Measurements from ENCODE around the gene TMEM43.

TMEM43 gene

DNA sequence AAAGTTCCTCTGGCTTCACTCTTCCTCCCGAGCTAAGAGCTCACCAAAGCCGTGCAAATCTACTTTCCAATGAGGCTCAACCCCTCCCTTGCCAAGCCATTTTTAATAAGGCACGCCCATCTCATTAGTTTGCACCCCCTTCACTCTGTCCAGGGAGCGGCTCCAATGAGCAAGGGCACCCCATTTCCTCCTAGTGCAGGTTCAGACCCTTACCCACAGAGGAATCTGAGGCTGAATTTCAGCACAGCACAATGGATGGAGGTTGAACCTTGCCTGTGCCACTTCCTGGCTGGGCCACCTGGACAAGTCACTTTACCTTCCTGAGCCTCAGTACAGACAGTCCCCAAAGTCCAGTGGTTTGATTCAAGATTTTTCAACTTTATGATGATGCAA, 28.1 kb downstream of the TMEM43 start:
- DNase-seq (ENCODE audit: insufficient read length, low spot score) (no peak), FAIRE-seq (no peak)

DNA sequence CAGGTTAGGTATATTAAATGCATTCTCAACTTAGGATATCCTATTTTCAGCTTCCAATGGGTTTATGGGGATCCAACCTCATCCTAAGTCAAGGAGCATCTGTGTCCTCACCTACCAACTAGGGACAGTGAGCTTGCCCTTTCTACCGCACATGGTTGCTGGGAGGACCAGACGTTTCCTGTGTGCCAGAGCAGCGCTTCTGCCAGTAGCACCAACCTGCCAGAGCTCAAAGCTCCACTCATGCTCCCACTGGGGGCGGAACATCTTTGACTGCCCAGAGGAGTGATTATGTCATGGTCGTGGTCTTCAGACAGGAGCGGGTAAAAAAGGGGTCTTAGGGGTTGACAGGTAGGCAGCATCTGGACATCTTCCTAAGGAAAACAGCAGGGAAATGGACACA, 28.8 kb downstream of the TMEM43 start:
- TF ChIP-seq, protein P1, sequence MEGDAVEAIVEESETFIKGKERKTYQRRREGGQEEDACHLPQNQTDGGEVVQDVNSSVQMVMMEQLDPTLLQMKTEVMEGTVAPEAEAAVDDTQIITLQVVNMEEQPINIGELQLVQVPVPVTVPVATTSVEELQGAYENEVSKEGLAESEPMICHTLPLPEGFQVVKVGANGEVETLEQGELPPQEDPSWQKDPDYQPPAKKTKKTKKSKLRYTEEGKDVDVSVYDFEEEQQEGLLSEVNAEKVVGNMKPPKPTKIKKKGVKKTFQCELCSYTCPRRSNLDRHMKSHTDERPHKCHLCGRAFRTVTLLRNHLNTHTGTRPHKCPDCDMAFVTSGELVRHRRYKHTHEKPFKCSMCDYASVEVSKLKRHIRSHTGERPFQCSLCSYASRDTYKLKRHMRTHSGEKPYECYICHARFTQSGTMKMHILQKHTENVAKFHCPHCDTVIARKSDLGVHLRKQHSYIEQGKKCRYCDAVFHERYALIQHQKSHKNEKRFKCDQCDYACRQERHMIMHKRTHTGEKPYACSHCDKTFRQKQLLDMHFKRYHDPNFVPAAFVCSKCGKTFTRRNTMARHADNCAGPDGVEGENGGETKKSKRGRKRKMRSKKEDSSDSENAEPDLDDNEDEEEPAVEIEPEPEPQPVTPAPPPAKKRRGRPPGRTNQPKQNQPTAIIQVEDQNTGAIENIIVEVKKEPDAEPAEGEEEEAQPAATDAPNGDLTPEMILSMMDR (IDR thresholded peaks at IDR 0.05; ENCODE audit: insufficient read depth, missing control alignments) = no peak
- no peak for DNase-seq (ENCODE audit: insufficient read length, low spot score)
- FAIRE-seq = no peak

More for the DNA sequence above, 28.1 kb downstream of the TMEM43 start:
- TF ChIP-seq, protein P1 (IDR thresholded peaks at IDR 0.05; ENCODE audit: insufficient read depth, missing control alignments) = no peak

GRCh38 chr3:14154276-14154675, 29.4 kb downstream of the TMEM43 start:
- TF ChIP-seq, protein P1 (IDR thresholded peaks at IDR 0.05; ENCODE audit: insufficient read depth, missing control alignments) = no peak
- DNase-seq (ENCODE audit: insufficient read length, low spot score) (no peak), FAIRE-seq (no peak)

- FAIRE-seq (no peak), DNase-seq (ENCODE audit: insufficient read length, low spot score) (no peak)
- TF ChIP-seq, protein P1 (IDR thresholded peaks at IDR 0.05; ENCODE audit: insufficient read depth, missing control alignments) = no peak
Observed at GRCh38 chr3:14154895-14155440, 30.1 kb downstream of the TMEM43 start.

DNA sequence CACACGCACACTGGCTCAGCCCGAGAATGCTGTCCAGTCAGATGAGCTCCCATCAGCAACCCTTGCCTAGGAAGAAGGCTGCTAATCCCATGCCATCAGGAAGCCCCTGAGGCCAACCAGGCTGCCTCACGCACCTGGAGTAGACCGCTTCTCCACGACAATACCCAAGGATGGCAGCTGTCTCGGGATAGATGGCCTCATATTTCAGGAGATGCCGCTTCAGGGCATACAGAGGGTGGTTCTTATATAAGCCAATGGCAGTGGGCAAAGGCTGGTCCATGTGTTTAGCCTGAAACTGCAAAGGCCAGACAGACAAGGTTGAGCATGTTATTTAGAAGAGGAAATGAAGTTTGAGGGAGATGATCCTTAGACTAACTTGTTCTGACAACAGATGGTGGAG, 31.3 kb downstream of the TMEM43 start:
- FAIRE-seq (no peak), DNase-seq (ENCODE audit: insufficient read length, low spot score) (no peak)
- TF ChIP-seq, protein P1 (IDR thresholded peaks at IDR 0.05; ENCODE audit: insufficient read depth, missing control alignments) = no peak

- DNase-seq (ENCODE audit: insufficient read length, low spot score) = no peak
- TF ChIP-seq, protein P1 (IDR thresholded peaks at IDR 0.05; ENCODE audit: insufficient read depth, missing control alignments) = no peak
- no peak for FAIRE-seq
Observed at GRCh38 chr3:14156843-14157561, 32.1 kb downstream of the TMEM43 start.

DNA sequence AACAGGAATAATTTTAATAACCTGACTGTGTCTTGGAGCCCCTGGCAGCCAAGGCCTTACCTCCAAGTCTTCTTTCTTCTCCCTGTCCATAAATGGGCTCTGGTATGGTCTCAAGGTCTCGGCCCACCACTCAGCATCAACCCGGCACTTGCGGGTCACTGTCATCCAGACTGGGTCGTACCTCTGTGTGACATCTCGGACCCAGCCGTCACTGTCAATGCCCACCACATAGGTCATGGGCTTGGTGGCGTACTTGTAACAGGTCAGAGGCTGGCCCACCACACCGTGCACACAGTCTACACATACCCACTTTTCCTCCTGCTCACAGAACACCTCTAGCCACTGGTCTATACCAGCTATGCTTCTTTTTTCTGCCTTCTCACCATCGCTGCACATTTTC, 33.1 kb downstream of the TMEM43 start:
- no peak for DNase-seq (ENCODE audit: insufficient read length, low spot score)
- no peak for FAIRE-seq
- TF ChIP-seq, protein P1 (IDR thresholded peaks at IDR 0.05; ENCODE audit: insufficient read depth, missing control alignments) = no peak
